ENCODE results near the gene NOL6. TPM values are rescaled to one million over a fixed set of nuclear protein-coding genes. Genes with fewer than 3 reads are reported as not detected.

The NOL6 gene
- total RNA-seq, 4 donors from 2014 or later: 18.1 to 36.3 (median 29.1) TPM

DNA sequence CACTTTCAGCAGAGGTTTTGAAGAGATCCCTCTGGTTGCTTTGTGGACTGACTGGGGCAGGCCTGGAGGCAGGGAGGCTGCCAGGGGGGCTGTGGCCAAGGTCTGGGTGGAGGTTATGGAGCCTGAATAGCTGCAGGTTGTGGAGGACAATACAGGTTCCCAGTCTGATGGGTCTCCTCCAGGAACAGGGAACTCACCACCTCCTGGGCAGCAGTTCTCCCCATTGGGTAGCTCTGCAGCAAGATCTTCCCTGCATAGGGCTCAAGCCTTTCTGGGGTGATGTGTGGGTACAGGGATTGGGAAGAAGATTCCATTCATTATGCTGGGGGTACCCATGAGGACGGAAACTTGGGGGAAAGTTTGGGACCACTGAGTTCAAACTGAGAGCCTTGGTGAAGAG is 33.1 kb downstream of the NOL6 start:
- Histone ChIP-seq H3K27me3 (peaks cover 0 to 2% (median 0%) of the 10 kb centered on the region in 3 donors), H3K4me1 (no peaks in the 10 kb centered on the region), H3K27ac (no peak overlapping the region), H3K36me3 (no peaks in the 10 kb centered on the region), H3K9me3 (no peaks in the 10 kb centered on the region), H3K4me3 (no peak overlapping the region)
- TF ChIP-seq POLR2A (IDR thresholded peaks at IDR 0.05): no peak
- TF ChIP-seq, protein P1, sequence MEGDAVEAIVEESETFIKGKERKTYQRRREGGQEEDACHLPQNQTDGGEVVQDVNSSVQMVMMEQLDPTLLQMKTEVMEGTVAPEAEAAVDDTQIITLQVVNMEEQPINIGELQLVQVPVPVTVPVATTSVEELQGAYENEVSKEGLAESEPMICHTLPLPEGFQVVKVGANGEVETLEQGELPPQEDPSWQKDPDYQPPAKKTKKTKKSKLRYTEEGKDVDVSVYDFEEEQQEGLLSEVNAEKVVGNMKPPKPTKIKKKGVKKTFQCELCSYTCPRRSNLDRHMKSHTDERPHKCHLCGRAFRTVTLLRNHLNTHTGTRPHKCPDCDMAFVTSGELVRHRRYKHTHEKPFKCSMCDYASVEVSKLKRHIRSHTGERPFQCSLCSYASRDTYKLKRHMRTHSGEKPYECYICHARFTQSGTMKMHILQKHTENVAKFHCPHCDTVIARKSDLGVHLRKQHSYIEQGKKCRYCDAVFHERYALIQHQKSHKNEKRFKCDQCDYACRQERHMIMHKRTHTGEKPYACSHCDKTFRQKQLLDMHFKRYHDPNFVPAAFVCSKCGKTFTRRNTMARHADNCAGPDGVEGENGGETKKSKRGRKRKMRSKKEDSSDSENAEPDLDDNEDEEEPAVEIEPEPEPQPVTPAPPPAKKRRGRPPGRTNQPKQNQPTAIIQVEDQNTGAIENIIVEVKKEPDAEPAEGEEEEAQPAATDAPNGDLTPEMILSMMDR (IDR thresholded peaks at IDR 0.05 in 4 of 5, conservative IDR thresholded peaks at IDR 0.05 in 1 of 5): no peak
- DNase-seq (no peak), ATAC-seq (no peak)
- in situ Hi-C loops (cut with MboI; ENCODE audit: low sequenced_read_pairs in 4 of 4) (no loop called here), intact Hi-C loops (cut with DNase I; ENCODE audit: low total_unique reads) (loop anchor here (10.0 kb wide), 1 partner anchor 64 kb away; no protein-coding TSS in a partner anchor)

DNA sequence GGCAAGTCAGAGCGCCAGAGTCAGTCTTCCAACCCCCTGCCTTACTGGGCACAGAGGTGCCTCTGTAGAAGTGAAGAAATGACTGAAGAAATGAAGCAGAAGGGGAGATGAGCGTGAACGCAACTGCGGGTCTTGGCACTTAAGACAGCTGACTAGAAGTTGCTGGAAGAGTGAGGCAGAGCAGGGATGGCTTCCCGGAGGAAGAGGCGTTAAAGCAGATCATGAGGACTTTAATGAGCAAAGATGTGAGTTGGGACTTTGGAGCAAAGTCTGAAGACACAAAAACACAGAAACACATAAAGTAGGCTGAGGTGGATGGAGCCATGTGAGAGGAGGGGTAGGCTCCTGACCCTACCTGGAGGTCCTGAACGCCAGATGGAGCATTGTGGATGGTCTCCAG is 33.5 kb downstream of the NOL6 start:
- Histone ChIP-seq H3K9me3 (no peaks in the 10 kb centered on the region), H3K27ac (no peak overlapping the region), H3K36me3 (no peaks in the 10 kb centered on the region), H3K4me1 (no peaks in the 10 kb centered on the region), H3K27me3 (peaks cover 0 to 2% (median 0%) of the 10 kb centered on the region in 3 donors), H3K4me3 (no peak overlapping the region)
- ATAC-seq: no peak
- TF ChIP-seq POLR2A (IDR thresholded peaks at IDR 0.05): no peak
- TF ChIP-seq, protein P1 (IDR thresholded peaks at IDR 0.05 in 4 of 5, conservative IDR thresholded peaks at IDR 0.05 in 1 of 5): no peak
- intact Hi-C loops (cut with DNase I; ENCODE audit: low total_unique reads) (loop anchor here (10.0 kb wide), 1 partner anchor 65 kb away; no protein-coding TSS in a partner anchor), in situ Hi-C loops (cut with MboI; ENCODE audit: low sequenced_read_pairs in 4 of 4) (no loop called here)
- no peak for DNase-seq

DNA sequence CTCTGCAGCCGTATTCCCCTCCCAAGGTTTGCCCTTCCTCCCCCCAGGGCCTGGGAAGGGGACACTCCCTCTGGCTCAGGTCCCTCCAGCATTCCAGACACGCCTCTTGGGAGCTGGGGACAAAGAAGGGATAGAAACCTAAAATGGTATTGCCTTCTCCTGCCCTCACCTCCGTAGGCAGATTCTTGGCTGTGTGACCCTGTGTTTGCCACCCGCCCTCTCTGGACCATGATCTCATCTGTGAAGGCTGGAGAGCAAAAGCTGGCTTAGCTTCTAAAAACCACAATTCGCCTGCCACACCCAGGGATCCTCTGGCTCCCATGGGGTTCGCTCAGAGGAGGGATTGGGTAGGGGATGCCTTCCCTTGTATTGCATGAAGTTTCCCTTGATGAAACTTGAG is 34.0 kb downstream of the NOL6 start:
- Histone ChIP-seq H3K27me3 (peaks cover 0 to 2% (median 0%) of the 10 kb centered on the region in 3 donors), H3K36me3 (no peaks in the 10 kb centered on the region), H3K9me3 (no peaks in the 10 kb centered on the region), H3K4me1 (no peaks in the 10 kb centered on the region), H3K4me3 (no peak overlapping the region), H3K27ac (no peak overlapping the region)
- TF ChIP-seq POLR2A (IDR thresholded peaks at IDR 0.05): no peak
- TF ChIP-seq, protein P1 (IDR thresholded peaks at IDR 0.05 in 4 of 5, conservative IDR thresholded peaks at IDR 0.05 in 1 of 5): no peak
- ATAC-seq (no peak), DNase-seq (no peak)
- in situ Hi-C loops (cut with MboI; ENCODE audit: low sequenced_read_pairs in 4 of 4): no loop called here
- intact Hi-C loops (cut with DNase I; ENCODE audit: low total_unique reads): loop anchor here (10.0 kb wide), 1 partner anchor 65 kb away; no protein-coding TSS in a partner anchor

DNA sequence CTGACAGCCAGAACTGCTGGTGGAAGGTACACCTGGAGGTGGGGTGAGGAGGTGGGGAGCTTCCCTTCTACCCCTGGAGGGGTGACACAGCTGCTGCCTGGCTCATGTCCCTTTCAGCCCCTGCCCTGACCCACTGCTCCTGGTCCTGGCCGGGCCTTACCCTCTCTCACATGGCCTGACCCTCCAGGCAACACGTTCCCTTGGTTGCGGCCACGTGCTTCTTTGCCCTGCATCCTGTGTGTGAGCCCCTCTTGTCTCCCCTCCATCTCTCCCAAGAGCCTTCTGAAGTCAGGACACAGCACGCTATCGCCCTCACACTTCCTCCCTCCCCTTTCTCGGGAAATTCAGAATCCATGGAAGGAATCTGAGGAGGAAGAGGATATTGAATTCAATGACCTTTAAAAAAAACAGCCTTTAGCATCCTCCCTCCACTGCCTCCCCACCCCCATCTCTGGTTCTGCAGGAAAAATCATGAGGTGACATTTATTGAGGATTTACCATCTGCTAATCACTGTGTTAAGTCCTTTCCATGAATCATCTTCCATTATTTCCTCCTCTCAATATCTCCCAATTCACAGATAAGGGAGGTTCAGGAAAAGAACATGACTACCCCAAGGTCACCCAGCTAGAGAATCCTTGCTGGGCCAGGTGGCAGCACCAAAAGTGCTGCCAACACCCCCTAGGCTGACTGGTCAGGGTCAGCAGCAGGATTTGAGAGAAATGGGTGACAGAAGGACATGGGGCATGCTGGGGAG is 34.6 kb downstream of the NOL6 start:
- no peak overlapping the region for H3K27ac ChIP-seq

More for the DNA sequence above, 34.6 kb downstream of the NOL6 start:
- Histone ChIP-seq H3K36me3 (no peaks in the 10 kb centered on the region), H3K9me3 (no peaks in the 10 kb centered on the region), H3K27me3 (peaks cover 0 to 2% (median 0%) of the 10 kb centered on the region in 3 donors), H3K4me1 (no peaks in the 10 kb centered on the region), H3K4me3 (no peak overlapping the region)
- ATAC-seq (no peak), DNase-seq (no peak)
- in situ Hi-C loops (cut with MboI; ENCODE audit: low sequenced_read_pairs in 4 of 4): no loop called here
- TF ChIP-seq, protein P1 (IDR thresholded peaks at IDR 0.05 in 4 of 5, conservative IDR thresholded peaks at IDR 0.05 in 1 of 5): no peak
- TF ChIP-seq POLR2A (IDR thresholded peaks at IDR 0.05): no peak
- intact Hi-C loops (cut with DNase I; ENCODE audit: low total_unique reads): no loop called here
